ENCODE data around the gene AKR1D1. TPM values are rescaled to one million over a fixed set of nuclear protein-coding genes. Genes with fewer than 3 reads are reported as not detected.

The AKR1D1 gene
- total RNA-seq, 4 donors from 2014 or later = 0.20 TPM; not detected in 3

DNA sequence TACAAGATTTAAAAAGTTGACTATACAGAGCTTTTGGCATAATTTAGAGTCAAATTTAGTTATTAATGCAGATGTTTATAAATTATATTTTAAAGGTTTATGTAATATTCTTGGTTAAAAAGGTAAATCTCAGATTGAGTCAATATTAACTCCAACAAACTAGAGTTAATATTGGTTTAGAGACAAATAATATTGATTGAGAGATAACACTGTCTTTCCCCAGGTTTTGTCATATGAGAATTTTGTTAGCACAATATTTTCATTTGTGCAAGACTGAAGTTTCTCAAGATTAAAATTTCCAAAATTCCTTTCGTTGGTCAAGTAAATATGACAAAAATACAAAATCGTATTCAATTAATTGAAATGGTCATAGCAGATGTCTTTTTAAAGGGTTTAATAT is 12.9 kb upstream of the AKR1D1 start:
- H3K9me3 ChIP-seq = no peaks in the 10 kb centered on the region
- ATAC-seq (no peak), DNase-seq (no peak)
- no peaks in the 10 kb centered on the region for H3K27me3 ChIP-seq
- no peaks in the 10 kb centered on the region for H3K4me1 ChIP-seq
- TF ChIP-seq, protein P1, sequence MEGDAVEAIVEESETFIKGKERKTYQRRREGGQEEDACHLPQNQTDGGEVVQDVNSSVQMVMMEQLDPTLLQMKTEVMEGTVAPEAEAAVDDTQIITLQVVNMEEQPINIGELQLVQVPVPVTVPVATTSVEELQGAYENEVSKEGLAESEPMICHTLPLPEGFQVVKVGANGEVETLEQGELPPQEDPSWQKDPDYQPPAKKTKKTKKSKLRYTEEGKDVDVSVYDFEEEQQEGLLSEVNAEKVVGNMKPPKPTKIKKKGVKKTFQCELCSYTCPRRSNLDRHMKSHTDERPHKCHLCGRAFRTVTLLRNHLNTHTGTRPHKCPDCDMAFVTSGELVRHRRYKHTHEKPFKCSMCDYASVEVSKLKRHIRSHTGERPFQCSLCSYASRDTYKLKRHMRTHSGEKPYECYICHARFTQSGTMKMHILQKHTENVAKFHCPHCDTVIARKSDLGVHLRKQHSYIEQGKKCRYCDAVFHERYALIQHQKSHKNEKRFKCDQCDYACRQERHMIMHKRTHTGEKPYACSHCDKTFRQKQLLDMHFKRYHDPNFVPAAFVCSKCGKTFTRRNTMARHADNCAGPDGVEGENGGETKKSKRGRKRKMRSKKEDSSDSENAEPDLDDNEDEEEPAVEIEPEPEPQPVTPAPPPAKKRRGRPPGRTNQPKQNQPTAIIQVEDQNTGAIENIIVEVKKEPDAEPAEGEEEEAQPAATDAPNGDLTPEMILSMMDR (IDR thresholded peaks at IDR 0.05 in 4 of 5, conservative IDR thresholded peaks at IDR 0.05 in 1 of 5) = no peak
- no peak for TF ChIP-seq POLR2A (IDR thresholded peaks at IDR 0.05)
- intact Hi-C loops (cut with DNase I; ENCODE audit: low total_unique reads) = no loop called here
- no peaks in the 10 kb centered on the region for H3K36me3 ChIP-seq
- no peak overlapping the region for H3K27ac ChIP-seq
- in situ Hi-C loops (cut with MboI; ENCODE audit: low sequenced_read_pairs in 4 of 4) = no loop called here
- H3K4me3 ChIP-seq = no peak overlapping the region

DNA sequence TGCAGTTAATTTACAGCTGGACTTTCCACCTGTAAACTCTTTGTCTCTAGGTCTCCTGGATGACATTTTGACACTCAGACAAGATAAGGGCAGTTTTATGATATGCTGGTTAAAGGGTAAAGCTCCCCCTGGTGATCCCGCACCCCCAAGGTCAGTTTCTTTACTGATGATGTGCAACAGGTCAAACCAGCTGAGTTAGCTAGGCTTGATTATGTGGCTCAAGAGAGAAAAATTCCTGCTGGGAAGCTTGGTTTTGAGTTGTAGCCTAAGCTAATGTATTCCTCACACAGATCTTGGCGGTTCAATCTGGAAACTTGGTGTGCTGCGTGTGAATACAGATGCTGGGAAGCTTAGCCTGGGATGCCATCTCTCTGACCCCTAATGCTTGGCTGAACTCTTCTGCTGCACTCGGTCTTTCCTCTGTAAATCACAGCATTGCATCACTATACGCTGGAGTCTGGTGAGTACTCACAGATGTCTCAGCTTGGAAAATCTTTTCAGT is 11.4 kb upstream of the AKR1D1 start:
- DNase-seq (no peak), ATAC-seq (no peak)
- Histone ChIP-seq H3K4me1 (no peaks in the 10 kb centered on the region), H3K27ac (no peak overlapping the region), H3K9me3 (no peaks in the 10 kb centered on the region), H3K4me3 (no peak overlapping the region), H3K27me3 (no peaks in the 10 kb centered on the region), H3K36me3 (no peaks in the 10 kb centered on the region)
- in situ Hi-C loops (cut with MboI; ENCODE audit: low sequenced_read_pairs in 4 of 4) = no loop called here
- intact Hi-C loops (cut with DNase I; ENCODE audit: low total_unique reads) = no loop called here
- TF ChIP-seq, protein P1 (IDR thresholded peaks at IDR 0.05 in 4 of 5, conservative IDR thresholded peaks at IDR 0.05 in 1 of 5) = no peak
- no peak for TF ChIP-seq POLR2A (IDR thresholded peaks at IDR 0.05)

DNA sequence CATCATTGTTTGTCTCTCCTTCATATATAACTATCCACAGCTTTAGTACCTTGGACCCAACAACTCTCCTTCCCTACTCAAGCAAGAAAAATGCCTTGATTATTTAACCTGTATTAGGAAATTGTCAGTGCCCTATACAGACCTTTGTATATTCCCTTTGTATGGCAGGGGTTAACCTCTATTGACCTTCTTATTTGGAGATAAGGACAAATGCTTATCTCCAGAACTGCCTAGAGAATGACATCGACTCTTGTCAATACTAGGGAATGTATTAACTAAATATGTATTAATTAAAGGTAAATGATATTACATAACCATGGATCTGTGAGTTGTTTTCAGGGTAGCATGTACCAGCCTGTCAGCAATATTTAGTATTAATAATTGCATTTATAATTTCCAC is 10.4 kb upstream of the AKR1D1 start:
- H3K4me1 ChIP-seq = no peaks in the 10 kb centered on the region
- no peaks in the 10 kb centered on the region for H3K36me3 ChIP-seq
- no peaks in the 10 kb centered on the region for H3K9me3 ChIP-seq
- intact Hi-C loops (cut with DNase I; ENCODE audit: low total_unique reads) (no loop called here), in situ Hi-C loops (cut with MboI; ENCODE audit: low sequenced_read_pairs in 4 of 4) (no loop called here)
- TF ChIP-seq, protein P1 (IDR thresholded peaks at IDR 0.05 in 4 of 5, conservative IDR thresholded peaks at IDR 0.05 in 1 of 5) = no peak
- no peak for TF ChIP-seq POLR2A (IDR thresholded peaks at IDR 0.05)
- no peak overlapping the region for H3K4me3 ChIP-seq
- no peaks in the 10 kb centered on the region for H3K27me3 ChIP-seq
- no peak for DNase-seq
- no peak for ATAC-seq
- no peak overlapping the region for H3K27ac ChIP-seq

GRCh38 chr7:138066954-138067394 is 9.3 kb upstream of the AKR1D1 start:
- ATAC-seq (no peak), DNase-seq (no peak)
- TF ChIP-seq, protein P1 (IDR thresholded peaks at IDR 0.05 in 4 of 5, conservative IDR thresholded peaks at IDR 0.05 in 1 of 5) = no peak
- no peak for TF ChIP-seq POLR2A (IDR thresholded peaks at IDR 0.05)
- Histone ChIP-seq H3K9me3 (no peaks in the 10 kb centered on the region), H3K27me3 (no peaks in the 10 kb centered on the region), H3K27ac (no peak overlapping the region), H3K36me3 (no peaks in the 10 kb centered on the region), H3K4me1 (no peaks in the 10 kb centered on the region), H3K4me3 (no peak overlapping the region)
- intact Hi-C loops (cut with DNase I; ENCODE audit: low total_unique reads) = no loop called here
- in situ Hi-C loops (cut with MboI; ENCODE audit: low sequenced_read_pairs in 4 of 4) = no loop called here

GRCh38 chr7:138067774-138068173 is 8.5 kb upstream of the AKR1D1 start:
- H3K9me3 ChIP-seq = no peaks in the 10 kb centered on the region
- no peak overlapping the region for H3K27ac ChIP-seq
- H3K4me3 ChIP-seq = no peak overlapping the region
- no peaks in the 10 kb centered on the region for H3K36me3 ChIP-seq
- no peak for TF ChIP-seq POLR2A (IDR thresholded peaks at IDR 0.05)
- TF ChIP-seq, protein P1 (IDR thresholded peaks at IDR 0.05 in 4 of 5, conservative IDR thresholded peaks at IDR 0.05 in 1 of 5) = no peak
- ATAC-seq (no peak), DNase-seq (no peak)
- H3K27me3 ChIP-seq = no peaks in the 10 kb centered on the region
- H3K4me1 ChIP-seq = no peaks in the 10 kb centered on the region
- in situ Hi-C loops (cut with MboI; ENCODE audit: low sequenced_read_pairs in 4 of 4) = no loop called here
- intact Hi-C loops (cut with DNase I; ENCODE audit: low total_unique reads) = no loop called here

Data from gastrocnemius medialis (tissue), 4 donors.